RWPE1 (cell line): ENCODE data around the gene GPHN.

Experiments
- CTCF ChIA-PET: fragments of 350-600 bp; sonication (Branson Sonifier 250); formaldehyde crosslinking; extraction: SDS; loops from one replicate; lab custom pipeline; 2021; lab: Yijun Ruan, JAX
- POLR2A ChIA-PET: fragments of 400-600 bp; formaldehyde crosslinking; extraction: SDS; loops from one replicate; lab custom pipeline; 2020; ENCODE audit warnings: antibody characterized with exemption; ENCODE audit not compliant: low non-redundant PET; lab: Yijun Ruan, JAX
- DNase-seq: peaks from one replicate; pipeline ENCODE4 v3.0.0; 2012; ENCODE audit warnings: low spot score
- H3K27ac ChIP-seq: fragments of 450-650 bp; 2 replicates; pipeline ENCODE4 v1.5.1; 2017
- TF ChIP-seq, protein P1 (sequence below): fragments of 450-650 bp; conservative IDR thresholded peaks from 2 replicates; pipeline ENCODE4 v1.5.1; 2017; ENCODE audit warnings: low read depth, mild to moderate bottlenecking

The GPHN gene

DNA sequence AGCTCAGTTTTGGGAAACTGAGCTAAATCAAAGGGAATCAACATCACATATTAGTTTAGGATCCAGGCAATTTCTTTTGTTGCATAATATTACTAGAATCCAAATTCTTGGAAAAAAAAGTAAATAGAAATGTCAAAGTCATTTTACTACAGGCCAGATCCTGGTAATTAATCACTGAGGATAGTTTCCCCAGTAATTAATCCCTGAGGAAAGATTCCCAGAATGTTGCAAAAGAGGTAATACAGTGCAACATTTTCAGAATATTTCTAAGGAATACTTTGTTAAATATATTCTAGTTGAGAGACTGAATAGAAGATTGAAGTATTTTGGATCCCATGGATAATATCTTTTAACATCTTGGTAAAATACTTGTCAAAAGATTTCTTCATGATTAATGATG, 474.3 kb downstream of the GPHN start:
- no peak for DNase-seq
- H3K27ac ChIP-seq, result no peak overlapping the region
- CTCF ChIA-PET, result interaction anchor here (0.6 kb wide), 1 partner anchor 22 kb away, joined by 6 read pairs; no protein-coding TSS in a partner anchor
- POLR2A ChIA-PET, result no interaction called here
- TF ChIP-seq, protein P1, sequence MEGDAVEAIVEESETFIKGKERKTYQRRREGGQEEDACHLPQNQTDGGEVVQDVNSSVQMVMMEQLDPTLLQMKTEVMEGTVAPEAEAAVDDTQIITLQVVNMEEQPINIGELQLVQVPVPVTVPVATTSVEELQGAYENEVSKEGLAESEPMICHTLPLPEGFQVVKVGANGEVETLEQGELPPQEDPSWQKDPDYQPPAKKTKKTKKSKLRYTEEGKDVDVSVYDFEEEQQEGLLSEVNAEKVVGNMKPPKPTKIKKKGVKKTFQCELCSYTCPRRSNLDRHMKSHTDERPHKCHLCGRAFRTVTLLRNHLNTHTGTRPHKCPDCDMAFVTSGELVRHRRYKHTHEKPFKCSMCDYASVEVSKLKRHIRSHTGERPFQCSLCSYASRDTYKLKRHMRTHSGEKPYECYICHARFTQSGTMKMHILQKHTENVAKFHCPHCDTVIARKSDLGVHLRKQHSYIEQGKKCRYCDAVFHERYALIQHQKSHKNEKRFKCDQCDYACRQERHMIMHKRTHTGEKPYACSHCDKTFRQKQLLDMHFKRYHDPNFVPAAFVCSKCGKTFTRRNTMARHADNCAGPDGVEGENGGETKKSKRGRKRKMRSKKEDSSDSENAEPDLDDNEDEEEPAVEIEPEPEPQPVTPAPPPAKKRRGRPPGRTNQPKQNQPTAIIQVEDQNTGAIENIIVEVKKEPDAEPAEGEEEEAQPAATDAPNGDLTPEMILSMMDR, result no peak

DNA sequence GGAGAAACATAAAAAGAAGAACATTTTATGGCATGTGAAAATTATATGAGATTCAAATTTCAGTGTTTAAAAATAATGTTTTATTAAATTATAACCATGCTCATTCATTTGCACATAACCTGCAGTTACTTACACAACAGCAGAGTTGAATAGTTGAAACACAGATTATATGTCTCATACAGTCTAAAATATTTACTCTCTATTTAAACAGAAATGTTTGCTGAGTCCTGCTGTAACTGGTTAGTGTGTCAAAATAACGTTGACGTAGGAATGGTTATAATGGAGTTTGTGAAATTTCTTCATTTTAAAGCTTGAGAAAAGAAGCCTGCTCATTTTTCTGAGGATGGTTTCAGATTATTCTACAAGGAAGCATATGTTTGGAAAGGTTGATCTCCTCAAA, 484.8 kb downstream of the GPHN start:
- TF ChIP-seq, protein P1, result no peak
- DNase-seq, result no peak
- ChIA-PET POLR2A (no interaction called here), CTCF (no interaction called here)
- no peak overlapping the region for H3K27ac ChIP-seq

DNA sequence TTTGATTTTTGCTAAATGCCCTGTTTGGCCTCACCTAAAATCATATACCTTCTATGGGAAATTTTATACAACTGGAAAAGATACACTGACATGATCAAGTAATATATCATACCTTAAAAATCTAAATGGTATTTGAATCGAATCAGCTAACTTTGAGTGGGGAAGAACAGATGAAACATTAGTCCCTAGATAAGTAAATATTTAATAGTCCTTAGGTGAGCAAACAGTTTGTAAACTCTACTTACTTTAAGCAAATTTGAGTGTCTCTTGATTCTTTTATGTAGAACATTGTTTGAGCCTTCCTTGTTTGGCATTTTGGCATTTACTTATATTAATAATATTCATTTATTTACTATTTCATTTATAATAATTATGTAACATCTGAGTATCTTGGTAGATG, 485.6 kb downstream of the GPHN start:
- H3K27ac ChIP-seq, result no peak overlapping the region
- TF ChIP-seq, protein P1, result no peak
- POLR2A ChIA-PET, result no interaction called here
- CTCF ChIA-PET, result no interaction called here
- no peak for DNase-seq

DNA sequence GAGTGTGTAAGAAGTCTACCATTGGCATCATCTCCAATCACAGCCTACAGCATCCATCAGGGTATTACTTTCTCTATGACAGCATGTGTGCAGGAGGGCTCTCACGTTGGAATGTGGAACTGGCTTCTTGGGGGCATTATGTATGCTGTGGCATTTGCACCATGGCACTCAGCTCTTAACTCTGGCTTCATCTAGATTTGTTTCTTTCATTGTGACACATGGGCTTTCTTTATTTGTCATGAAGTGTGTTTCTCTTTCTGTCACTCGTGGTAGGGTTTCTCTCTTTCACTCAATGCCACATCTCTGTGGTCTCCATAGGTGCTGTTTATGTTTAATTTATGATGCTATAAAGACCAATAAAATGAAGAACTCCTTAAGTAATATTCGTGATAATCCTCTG, 490.1 kb downstream of the GPHN start:
- H3K27ac ChIP-seq, result no peak overlapping the region
- TF ChIP-seq, protein P1, result no peak
- CTCF ChIA-PET, result no interaction called here
- no peak for DNase-seq
- POLR2A ChIA-PET, result no interaction called here

DNA sequence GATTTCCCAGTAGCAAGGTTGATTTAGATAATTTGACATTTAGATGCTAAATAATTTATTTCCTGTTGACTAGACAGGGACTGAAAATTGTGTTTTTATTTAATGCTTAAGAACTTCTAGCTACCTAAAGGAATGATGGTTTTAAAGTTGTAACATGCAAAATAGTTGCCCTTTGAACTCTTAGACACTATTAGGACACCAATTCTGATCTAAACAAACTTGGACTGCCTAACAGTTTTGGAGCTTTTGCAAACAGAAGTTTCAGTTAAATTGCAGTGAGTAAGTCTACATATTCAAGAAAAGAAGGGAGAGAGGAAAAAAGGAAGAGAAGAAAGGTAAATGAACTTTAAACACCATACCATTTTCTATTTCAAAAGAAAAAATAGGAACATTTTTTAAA, 492.0 kb downstream of the GPHN start:
- TF ChIP-seq, protein P1, result no peak
- H3K27ac ChIP-seq, result no peak overlapping the region
- CTCF ChIA-PET, result no interaction called here
- no peak for DNase-seq
- POLR2A ChIA-PET, result no interaction called here

DNA sequence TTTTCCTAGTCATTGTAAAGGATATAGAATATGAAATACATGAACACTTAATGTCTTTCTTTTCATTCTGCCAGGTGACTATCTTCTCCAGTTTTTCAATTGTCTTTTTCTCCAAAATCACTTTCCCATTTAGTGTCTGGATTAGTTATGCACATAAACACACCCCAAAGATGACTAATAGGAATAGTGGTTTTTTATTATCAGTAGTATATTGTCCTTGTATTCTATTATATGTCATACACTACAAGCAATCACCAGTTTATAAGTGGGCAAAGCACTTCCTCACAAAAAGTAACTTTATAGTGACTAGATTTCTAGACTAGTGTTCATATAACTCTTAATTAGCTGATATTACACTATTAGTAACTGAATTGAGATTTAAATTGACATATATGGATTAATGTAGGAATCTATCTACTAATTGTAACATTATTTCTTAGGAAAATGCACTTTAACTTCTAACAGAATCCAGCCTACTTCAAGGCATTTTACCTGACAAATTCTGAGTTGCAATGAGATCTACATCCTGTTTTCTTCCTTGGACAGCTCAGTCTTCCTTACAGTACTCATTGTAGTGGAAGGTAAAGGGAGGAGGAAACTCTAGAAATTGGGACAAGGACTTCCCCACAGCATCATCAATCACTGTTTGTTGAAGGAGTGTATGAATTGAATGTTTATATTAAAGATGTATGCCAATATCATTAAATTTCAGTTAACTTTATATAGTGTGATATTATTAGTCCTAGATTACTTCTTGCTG, 495.2 kb downstream of the GPHN start:
- TF ChIP-seq, protein P1, result no peak
- ChIA-PET CTCF (no interaction called here), POLR2A (no interaction called here)
- DNase-seq, result no peak
- no peak overlapping the region for H3K27ac ChIP-seq
